ENCODE data around the gene EPHB3.

DNA sequence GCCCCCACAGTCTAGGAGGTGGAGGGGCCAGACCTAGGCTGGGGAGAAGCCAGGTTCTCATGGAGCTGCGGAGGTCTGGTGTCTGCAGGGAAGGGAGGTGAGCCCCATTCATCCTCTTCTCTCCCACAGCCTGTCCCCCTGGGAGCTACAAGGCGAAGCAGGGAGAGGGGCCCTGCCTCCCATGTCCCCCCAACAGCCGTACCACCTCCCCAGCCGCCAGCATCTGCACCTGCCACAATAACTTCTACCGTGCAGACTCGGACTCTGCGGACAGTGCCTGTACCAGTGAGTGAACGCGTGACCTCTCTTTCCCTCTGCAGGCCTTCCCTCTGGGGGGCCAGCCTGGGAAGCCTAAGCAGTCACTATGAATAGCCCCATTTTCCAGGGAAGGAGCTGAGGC, 14.1 kb downstream of the EPHB3 start:
- TF ChIP-seq CTCF (IDR thresholded peaks at IDR 0.05; ENCODE audit: insufficient read depth, low read depth, low read length) (no peak), EZH2 (IDR thresholded peaks at IDR 0.05; ENCODE audit: insufficient read depth, low read length) (no peak)
